K562 (cell line): ENCODE measurements around the gene MSI1. TPM values are rescaled to one million over a fixed set of nuclear protein-coding genes. Genes with fewer than 3 reads are reported as not detected.

Experiments
- CBFA2T2 ChIP-seq: fragments of 450-650 bp; conservative IDR thresholded peaks from 2 replicates; pipeline ENCODE4 v1.6.1; 2017; ENCODE audit warnings: mild to moderate bottlenecking
- E2F8 ChIP-seq: fragments of 450-650 bp; IDR thresholded peaks from 2 replicates; pipeline ENCODE4 v1.7.1; 2018; ENCODE audit warnings: mild to moderate bottlenecking, low read depth; ENCODE audit not compliant: partially characterized antibody
- FOXK2 ChIP-seq, 2 experiments: fragments of 450-650 bp; IDR thresholded peaks in 1 of 2; conservative IDR thresholded peaks in 1 of 2; 2 replicates each; pipeline ENCODE4 v1.6.1; 2016; ENCODE audit warnings: low read depth in 2 of 2, mild to moderate bottlenecking in 1 of 2
- HBP1 ChIP-seq: fragments of 450-650 bp; formaldehyde crosslinking; IDR thresholded peaks from 2 replicates; pipeline ENCODE4 v1.4.0; 2022; ENCODE audit warnings: missing genetic modification characterization
- PKNOX1 ChIP-seq: fragments of 450-650 bp; IDR thresholded peaks from 2 replicates; pipeline ENCODE4 v1.6.1; 2016
- THRB ChIP-seq: fragments of 450-650 bp; formaldehyde crosslinking; conservative IDR thresholded peaks from 2 replicates; pipeline ENCODE4 v1.4.0; 2022; ENCODE audit warnings: mild to moderate bottlenecking, missing genetic modification characterization
- polyA plus RNA-seq, 8 experiments: library from polyadenylated mRNA; depleted of rRNA in 4 of 8; stranded (reverse) in 5 of 8; unstranded in 3 of 8; fragments of >200 nt; fragmentation: Nextera tagmentation in 2 of 8; fragmentation: Illumina TruSeq in 1 of 8; extraction: Ambion mirVana in 2 of 8; extraction: Trizol in 1 of 8; gene quantifications; 2 replicates each; pipeline versions ENCODE4 v1.2.1 to v1.2.3, GENCODE V29; 2011 to 2014; ENCODE audit warnings: inconsistent platforms in 1 of 8, missing spikeins in 1 of 8
- total RNA-seq, 7 experiments: library from RNA; depleted of rRNA in 6 of 7; stranded (reverse); fragments of >200 nt in 6 of 7; fragmentation: Illumina TruSeq in 2 of 7; extraction: Trizol in 2 of 7; gene quantifications; 2 replicates each; pipeline versions ENCODE4 v1.2.1 to v1.2.3, GENCODE V29; 2011 to 2021; ENCODE audit warnings: low replicate concordance in 1 of 7
- TF ChIP-seq, protein P1 (sequence below), 2 experiments: IDR thresholded peaks in 1 of 2; conservative IDR thresholded peaks in 1 of 2; 2 replicates each; pipeline ENCODE4 v1.6.1; 2016; ENCODE audit warnings: low read depth in 2 of 2, mild to moderate bottlenecking in 1 of 2, missing compliant biosample characterization in 1 of 2, missing genetic modification characterization in 1 of 2, moderate library complexity in 1 of 2

Gene MSI1
- total and polyA plus RNA-seq, 9 of the 15 experiments (the other 6 are each of a cell fraction or from before 2014, with no cell fraction given), result 0.16 TPM; not detected in 8

DNA sequence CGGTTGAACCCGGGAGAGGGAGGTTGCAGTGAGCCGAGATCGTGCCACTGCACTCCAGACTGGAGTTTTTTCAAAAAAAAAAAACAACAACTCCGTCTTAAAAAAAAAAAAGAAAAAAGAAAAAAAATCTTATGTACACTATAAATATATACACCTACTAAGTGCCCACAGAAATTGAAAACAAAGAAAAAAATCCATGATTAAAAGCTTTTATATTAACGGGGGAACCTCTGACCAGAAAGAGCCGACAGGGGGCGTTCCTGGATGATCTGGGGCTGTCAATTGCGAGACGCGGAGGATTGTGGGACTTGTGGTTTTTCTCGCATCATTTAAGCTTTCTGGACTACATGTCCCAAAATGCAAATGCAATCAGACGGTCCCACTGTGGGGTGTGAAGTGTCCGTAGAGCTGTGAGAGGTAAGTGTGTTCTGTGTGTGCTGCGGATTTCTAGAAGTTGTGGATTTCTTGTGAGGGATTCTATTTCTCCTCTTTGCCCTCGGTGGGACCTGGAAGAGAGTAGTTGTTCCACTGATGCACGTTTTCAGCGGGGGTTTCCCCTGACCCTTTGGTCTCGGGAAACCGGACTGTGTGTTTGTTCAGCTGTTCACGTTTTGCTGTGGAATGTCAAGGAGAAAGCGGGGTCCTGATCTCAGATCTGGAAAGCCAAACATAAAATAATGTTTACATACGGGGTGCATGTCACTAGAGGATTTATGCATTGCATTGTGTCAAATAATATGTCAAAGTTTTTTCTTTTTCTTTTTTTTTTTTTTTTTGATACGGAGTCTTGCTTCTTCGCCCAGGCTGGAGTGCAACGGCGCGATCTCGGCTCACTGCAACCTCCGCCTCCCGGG lies 66.8 kb downstream of the MSI1 start, which contains the start of gene SIRT4 (continued):
- peak; percentile 37 for TF ChIP-seq E2F8
- TF ChIP-seq PKNOX1, result peak; percentile 97
- no peak for TF ChIP-seq THRB
- TF ChIP-seq, protein P1, sequence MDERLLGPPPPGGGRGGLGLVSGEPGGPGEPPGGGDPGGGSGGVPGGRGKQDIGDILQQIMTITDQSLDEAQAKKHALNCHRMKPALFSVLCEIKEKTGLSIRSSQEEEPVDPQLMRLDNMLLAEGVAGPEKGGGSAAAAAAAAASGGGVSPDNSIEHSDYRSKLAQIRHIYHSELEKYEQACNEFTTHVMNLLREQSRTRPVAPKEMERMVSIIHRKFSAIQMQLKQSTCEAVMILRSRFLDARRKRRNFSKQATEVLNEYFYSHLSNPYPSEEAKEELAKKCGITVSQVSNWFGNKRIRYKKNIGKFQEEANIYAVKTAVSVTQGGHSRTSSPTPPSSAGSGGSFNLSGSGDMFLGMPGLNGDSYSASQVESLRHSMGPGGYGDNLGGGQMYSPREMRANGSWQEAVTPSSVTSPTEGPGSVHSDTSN (CRISPR knock-in tag; IDR thresholded peaks at IDR 0.05; ENCODE audit: low read depth), result 0 out of 2 replicates have a peak, but pooled peaks have one; percentile 51
- TF ChIP-seq, protein P1 (tag; conservative IDR thresholded peaks at IDR 0.05; ENCODE audit: low read depth), result peak; percentile 95
- peak; percentile 74 to 99 for TF ChIP-seq FOXK2 (conservative IDR thresholded peaks at IDR 0.05 in 1 of 2, IDR thresholded peaks at IDR 0.05 in 1 of 2; ENCODE audit: low read depth in 2 of 2)
- peak; percentile 33 for TF ChIP-seq CBFA2T2
- 0 out of 2 replicates have a peak, but pooled peaks have one; percentile 16 for TF ChIP-seq HBP1
- TF ChIP-seq, all 486 proteins: peak for 142
